Activated T-helper 2 cell treated with anti-CD3 and anti-CD28 coated beads, Interferon-gamma antibody, Interleukin-2, Interleukin-4, amounts not matched to agents 10 μg/mL and 5 μg/mL and 100 μg/mL, durations not matched to agents 14 hours and 24 hours and 36 hours (primary cell): ENCODE measurements around the gene TOX2. TPM values are rescaled to one million over a fixed set of nuclear protein-coding genes. Genes with fewer than 3 reads are reported as not detected.

Experiments used
- DNase-seq: peaks from one replicate; pipeline ENCODE4 v3.0.0; 2021; ENCODE audit warnings: low spot score
- H3K27ac Mint-ChIP-seq: one replicate; pipeline ENCODE4 v1.8.0; 2021; ENCODE audit warnings: mixed read lengths
- H3K27me3 Mint-ChIP-seq: one replicate; pipeline ENCODE4 v1.8.0; 2021; ENCODE audit warnings: low read depth, mixed read lengths
- H3K36me3 Mint-ChIP-seq: one replicate; pipeline ENCODE4 v1.8.0; 2021; ENCODE audit warnings: low read depth, mixed read lengths
- H3K4me1 Mint-ChIP-seq: one replicate; pipeline ENCODE4 v1.8.0; 2021; ENCODE audit warnings: low read depth, mixed read lengths
- H3K4me3 Mint-ChIP-seq: one replicate; pipeline ENCODE4 v1.8.0; 2021; ENCODE audit warnings: low read depth, mild to moderate bottlenecking, moderate library complexity, mixed read lengths
- H3K9me3 Mint-ChIP-seq: one replicate; pipeline ENCODE4 v1.8.0; 2021; ENCODE audit warnings: mixed read lengths
- intact Hi-C: fragments of 100-400 bp; cut with micrococcal nuclease; formaldehyde crosslinking; loops from one replicate; pipeline ENCODE4 v1.15.1; 2023
- total RNA-seq: library from RNA; stranded (reverse); gene quantifications from 2 replicates; pipeline ENCODE4 v1.2.3, GENCODE V29; 2022

The TOX2 gene
- total RNA-seq, 1 donor from 2014 or later: 2.4 TPM

DNA sequence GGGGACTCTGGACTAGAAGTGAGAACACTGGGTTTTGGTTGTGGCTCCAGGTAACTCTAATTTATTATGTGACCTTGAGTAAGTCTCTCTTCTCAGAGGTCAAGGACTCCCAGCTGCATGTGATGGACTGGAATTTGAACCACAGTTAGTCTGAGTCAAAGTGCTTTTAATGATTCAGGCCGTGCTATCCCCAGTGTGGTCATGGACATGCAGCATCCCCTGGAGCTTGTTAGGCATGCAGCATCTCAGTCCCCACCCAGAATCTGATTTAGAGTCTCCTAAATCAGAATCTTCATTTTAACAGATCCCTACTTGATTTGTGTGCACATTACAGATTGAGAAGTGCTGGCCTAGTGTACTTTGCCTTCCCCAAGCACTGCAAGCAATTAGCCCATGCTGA, 74.2 kb downstream of the TOX2 start:
- DNase-seq: no peak
- Mint-ChIP-seq H3K9me3 (peaks cover 8% of the 10 kb centered on the region), H3K4me1 (peaks cover 16% of the 10 kb centered on the region), H3K36me3 (peaks cover 3% of the 10 kb centered on the region), H3K4me3 (no peak overlapping the region), H3K27ac (no peak overlapping the region), H3K27me3 (peaks cover 2% of the 10 kb centered on the region)
- intact Hi-C loops: no loop called here

DNA sequence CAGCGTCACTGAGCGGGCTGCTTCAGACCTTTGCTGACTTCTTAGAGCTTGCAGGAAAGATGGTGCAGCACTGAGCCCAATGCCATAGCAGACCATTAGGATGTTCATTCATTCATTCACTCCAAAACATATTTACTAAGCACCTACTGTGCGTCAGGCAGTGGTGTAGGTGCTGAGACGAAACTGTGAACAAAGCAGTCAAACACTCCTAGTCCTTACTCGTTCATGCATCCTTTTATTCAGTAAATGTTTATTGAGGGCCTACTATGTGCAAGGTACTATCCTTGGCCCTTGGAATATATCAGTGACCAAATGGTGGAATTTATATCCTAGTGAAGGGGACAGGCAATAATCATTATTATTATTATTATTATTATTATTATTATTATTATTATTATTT, 76.6 kb downstream of the TOX2 start:
- H3K27ac Mint-ChIP-seq: no peak overlapping the region
- DNase-seq: no peak
- peaks cover 10% of the 10 kb centered on the region for H3K4me1 Mint-ChIP-seq
- H3K4me3 Mint-ChIP-seq: no peak overlapping the region
- peaks cover 16% of the 10 kb centered on the region for H3K27me3 Mint-ChIP-seq
- intact Hi-C loops: no loop called here
- H3K9me3 Mint-ChIP-seq: peaks cover 8% of the 10 kb centered on the region
- H3K36me3 Mint-ChIP-seq: peaks cover 3% of the 10 kb centered on the region

DNA sequence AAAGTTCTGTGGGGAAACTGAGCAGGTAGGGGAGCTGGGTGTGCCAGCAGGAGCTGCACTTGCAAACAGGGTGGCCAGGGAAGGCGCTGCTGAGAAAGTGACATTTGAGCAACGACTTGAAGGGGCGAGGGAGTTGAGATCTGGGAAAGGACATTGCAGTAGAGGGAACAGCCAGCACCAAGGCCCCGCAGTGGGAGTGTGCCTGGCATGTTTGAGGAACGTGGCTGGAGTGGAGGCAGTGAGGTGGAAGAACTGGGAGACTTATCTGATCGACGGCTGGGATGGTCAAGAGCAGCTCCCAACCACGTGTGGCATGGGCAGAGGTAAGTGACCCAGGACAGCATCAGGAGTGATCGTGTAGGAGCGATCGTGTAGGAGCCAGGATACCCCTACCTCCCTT, 77.3 kb downstream of the TOX2 start:
- Mint-ChIP-seq H3K27me3 (peaks cover 21% of the 10 kb centered on the region), H3K4me3 (no peak overlapping the region), H3K36me3 (peaks cover 3% of the 10 kb centered on the region), H3K9me3 (peaks cover 8% of the 10 kb centered on the region), H3K4me1 (peaks cover 12% of the 10 kb centered on the region), H3K27ac (no peak overlapping the region)
- DNase-seq: no peak
- intact Hi-C loops: no loop called here

DNA sequence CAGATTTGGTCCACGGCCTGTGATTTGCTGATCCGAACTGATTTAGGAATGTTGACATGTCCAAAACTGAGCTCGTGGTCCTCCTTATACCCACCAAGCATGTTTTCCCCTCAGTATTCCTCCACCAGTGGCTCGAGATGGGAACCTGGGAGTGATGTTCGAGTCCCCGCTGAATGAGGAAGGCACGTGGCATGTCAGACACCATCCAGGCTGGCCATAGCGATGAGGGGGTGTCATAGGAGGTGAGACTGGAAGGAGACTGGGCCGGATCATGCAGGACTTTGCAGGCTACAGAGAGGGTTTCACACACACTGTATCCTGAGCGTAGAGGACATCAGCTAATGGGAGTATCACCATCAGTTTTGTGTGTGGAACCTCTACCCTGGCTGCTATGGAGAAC, 78.2 kb downstream of the TOX2 start:
- H3K9me3 Mint-ChIP-seq: peaks cover 13% of the 10 kb centered on the region
- H3K4me1 Mint-ChIP-seq: peaks cover 11% of the 10 kb centered on the region
- peaks cover 3% of the 10 kb centered on the region for H3K36me3 Mint-ChIP-seq
- intact Hi-C loops: no loop called here
- H3K27me3 Mint-ChIP-seq: peaks cover 27% of the 10 kb centered on the region
- DNase-seq: no peak
- H3K27ac Mint-ChIP-seq: no peak overlapping the region
- H3K4me3 Mint-ChIP-seq: no peak overlapping the region

DNA sequence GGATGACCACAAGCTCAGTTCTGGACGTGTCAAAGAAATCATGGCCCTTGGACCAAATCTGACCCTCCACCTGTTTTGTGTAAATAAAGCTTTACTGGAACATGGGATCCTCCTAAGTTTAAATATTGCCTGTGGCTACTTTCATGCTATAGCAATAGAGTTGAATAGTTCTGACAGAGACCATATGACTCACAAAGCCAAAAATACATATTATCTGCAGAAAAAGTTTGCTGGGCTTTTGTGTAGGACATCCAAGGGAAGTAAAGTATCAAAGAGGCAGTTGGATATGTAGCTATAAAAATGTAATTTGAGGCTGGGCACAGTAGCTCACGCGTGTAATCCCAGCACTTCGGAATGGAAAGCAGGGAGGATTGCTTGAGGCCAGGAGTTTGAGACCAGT, 78.9 kb downstream of the TOX2 start:
- H3K27me3 Mint-ChIP-seq: peaks cover 27% of the 10 kb centered on the region

DNA sequence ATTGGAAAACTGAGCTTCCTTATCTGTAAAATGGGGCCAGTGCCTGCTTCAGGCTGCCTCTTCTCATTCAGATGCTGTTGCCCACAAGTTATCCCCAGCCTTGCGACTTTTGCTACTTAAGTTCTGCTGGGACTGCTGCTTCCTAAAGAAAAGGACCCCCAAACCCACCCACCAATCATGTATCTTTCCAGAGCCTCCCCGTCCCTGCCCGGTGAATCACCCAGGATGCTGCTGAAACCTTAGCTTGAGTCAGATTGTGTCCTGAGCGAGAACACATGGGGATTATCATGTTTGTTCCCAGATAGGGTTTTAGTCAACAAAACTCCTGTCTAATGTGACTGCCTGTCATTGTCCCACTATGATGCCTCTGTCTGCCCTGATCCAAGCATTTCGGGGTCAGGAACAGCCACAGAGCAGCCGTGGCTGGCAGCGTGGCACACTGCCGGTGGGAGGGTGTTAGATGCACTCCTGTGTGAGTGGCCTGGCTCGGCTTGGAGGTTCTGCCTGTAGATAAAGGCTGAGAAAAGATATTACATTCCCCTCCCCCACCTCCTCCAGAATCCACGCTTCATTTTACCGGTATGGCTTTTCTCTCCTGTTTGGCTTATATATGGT, 79.9 kb downstream of the TOX2 start:
- DNase-seq: no peak
- Mint-ChIP-seq H3K9me3 (peaks cover 10% of the 10 kb centered on the region), H3K27me3 (peaks cover 27% of the 10 kb centered on the region), H3K4me1 (peaks cover 5% of the 10 kb centered on the region), H3K27ac (no peak overlapping the region), H3K4me3 (no peak overlapping the region), H3K36me3 (no peaks in the 10 kb centered on the region)
- intact Hi-C loops: no loop called here

More for the DNA sequence above, 78.9 kb downstream of the TOX2 start:
- no peak overlapping the region for H3K4me3 Mint-ChIP-seq
- H3K36me3 Mint-ChIP-seq: peaks cover 3% of the 10 kb centered on the region
- DNase-seq: no peak
- peaks cover 6% of the 10 kb centered on the region for H3K4me1 Mint-ChIP-seq
- intact Hi-C loops: no loop called here
- H3K27ac Mint-ChIP-seq: no peak overlapping the region
- H3K9me3 Mint-ChIP-seq: peaks cover 13% of the 10 kb centered on the region

DNA sequence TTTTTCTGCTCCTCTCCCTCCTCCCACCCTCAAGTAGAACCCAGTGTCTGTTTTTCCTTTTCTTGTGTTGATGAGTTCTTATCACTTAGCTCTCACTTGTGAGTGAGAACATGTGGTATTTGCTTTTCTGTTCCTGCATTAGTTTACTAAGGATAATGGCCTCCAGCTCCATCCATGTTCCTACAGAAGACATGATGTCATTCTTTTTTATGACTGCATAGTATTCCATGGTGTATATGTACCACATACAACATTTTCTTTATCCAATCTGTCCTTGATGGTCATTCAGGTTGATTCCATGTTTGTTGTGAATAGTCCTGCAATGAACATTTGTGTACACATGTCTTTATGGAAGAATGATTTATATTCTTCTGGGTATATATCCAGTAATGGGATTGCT, 81.0 kb downstream of the TOX2 start:
- H3K27ac Mint-ChIP-seq: no peak overlapping the region
- no peak for DNase-seq
- H3K27me3 Mint-ChIP-seq: peaks cover 36% of the 10 kb centered on the region
- no peaks in the 10 kb centered on the region for H3K36me3 Mint-ChIP-seq
- peaks cover 5% of the 10 kb centered on the region for H3K4me1 Mint-ChIP-seq
- H3K4me3 Mint-ChIP-seq: no peak overlapping the region
- intact Hi-C loops: no loop called here
- peaks cover 5% of the 10 kb centered on the region for H3K9me3 Mint-ChIP-seq

DNA sequence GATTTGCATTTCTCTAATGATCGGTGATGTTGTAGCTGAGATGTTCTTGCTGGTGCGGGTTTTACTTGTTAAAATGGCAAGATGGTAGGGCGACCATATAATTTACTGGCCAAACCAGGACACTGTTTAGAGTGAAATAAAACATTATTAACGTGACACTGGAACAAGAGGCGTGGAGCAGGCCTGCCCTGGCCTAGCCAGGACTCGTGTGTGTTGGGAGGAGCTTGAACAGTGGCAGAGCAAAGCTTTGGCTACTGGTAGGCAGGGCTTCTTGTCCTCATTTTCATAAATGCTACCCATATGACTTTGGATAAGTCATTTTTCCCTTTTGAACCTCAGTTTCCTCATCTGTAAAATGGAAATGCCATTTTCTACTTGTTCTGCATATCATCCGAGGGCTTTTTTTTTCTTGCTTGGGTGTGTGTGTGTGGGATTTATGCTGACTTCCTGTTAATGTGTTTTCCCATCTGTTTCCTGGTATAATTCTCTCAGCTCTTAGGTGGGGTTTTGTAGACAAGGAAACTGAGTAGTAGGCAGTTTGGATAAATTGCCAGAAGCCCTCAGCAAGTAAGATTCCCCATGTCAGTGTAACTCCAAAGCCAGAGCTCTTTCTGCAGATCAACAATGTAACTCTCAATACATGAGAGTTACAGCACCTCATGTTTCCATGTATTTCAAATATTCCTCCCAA, 81.7 kb downstream of the TOX2 start:
- peaks cover 5% of the 10 kb centered on the region for H3K4me1 Mint-ChIP-seq
- H3K4me3 Mint-ChIP-seq: no peak overlapping the region
- intact Hi-C loops: no loop called here
- H3K36me3 Mint-ChIP-seq: no peaks in the 10 kb centered on the region
- DNase-seq: no peak
- no peak overlapping the region for H3K27ac Mint-ChIP-seq
- H3K9me3 Mint-ChIP-seq: peaks cover 5% of the 10 kb centered on the region
- H3K27me3 Mint-ChIP-seq: peaks cover 37% of the 10 kb centered on the region

DNA sequence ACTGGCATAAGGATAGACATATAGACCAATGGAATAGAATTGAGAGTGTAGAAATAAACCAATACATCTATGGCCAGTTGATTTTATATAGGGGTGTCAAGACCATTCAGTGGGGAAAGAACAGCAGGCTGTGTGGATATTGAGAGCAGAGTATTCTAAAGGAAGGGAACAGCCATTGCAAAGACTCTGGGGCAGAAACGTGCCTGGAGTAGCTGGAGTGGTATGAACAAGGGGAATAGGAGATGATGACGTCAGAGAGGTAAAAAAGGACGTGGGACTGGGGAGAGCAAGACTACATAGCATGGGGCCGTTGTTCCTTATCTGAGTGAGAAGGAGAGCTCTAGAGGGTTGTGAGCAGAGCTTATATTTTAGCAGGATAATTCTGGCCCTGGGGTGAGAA, 85.2 kb downstream of the TOX2 start:
- DNase-seq: no peak
- no peak overlapping the region for H3K4me3 Mint-ChIP-seq
- intact Hi-C loops: no loop called here
- H3K4me1 Mint-ChIP-seq: peaks cover 17% of the 10 kb centered on the region
- H3K36me3 Mint-ChIP-seq: no peaks in the 10 kb centered on the region
- no peak overlapping the region for H3K27ac Mint-ChIP-seq
- peaks cover 59% of the 10 kb centered on the region for H3K27me3 Mint-ChIP-seq
- peaks cover 5% of the 10 kb centered on the region for H3K9me3 Mint-ChIP-seq

DNA sequence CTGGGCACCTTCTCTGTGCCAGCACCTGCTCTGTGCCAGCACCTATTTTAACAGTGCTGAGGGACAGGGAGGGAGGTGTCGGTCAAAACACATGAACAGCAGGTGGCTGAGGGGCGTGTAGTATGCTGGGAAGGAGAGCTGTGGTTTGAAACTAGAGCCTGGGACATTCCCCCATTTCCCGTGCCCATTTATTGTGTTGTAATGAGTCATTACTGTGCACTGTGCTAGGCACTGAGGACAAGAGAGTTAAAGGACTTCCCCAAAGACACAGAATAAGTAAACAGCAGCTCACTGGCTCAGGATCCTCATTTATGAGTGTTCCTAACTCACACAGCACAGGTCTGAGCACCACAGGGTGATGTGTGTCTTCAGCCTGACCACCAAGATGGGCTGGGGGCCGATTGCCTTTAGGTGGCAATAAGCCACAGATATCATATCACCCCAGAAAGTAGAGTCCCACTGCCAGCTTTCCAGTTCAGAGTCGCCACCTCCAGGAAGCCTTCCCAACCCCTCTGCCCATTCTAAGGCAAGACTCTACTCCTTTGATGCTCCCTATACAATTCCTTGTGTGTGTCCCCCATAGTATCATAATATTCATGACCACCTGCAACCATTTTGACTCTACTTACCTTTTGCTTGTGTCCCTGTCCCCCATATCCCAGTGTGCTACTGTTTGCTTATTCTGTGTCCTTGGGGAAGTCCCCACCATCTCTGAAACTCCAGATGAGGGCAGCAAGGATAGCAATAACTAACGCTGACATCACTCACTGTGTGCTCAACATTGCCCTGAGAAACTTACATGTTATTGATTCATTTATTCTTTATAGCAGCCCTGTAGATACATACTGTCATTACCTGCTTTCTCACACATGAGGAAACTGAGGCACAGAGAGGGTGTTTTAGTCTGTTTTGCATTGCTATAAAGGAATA, 87.3 kb downstream of the TOX2 start:
- peaks cover 22% of the 10 kb centered on the region for H3K4me1 Mint-ChIP-seq
- no peak overlapping the region for H3K4me3 Mint-ChIP-seq
- H3K27me3 Mint-ChIP-seq: peaks cover 52% of the 10 kb centered on the region
- intact Hi-C loops: no loop called here
- DNase-seq: no peak
- H3K27ac Mint-ChIP-seq: no peak overlapping the region
- peaks cover 5% of the 10 kb centered on the region for H3K9me3 Mint-ChIP-seq
- no peaks in the 10 kb centered on the region for H3K36me3 Mint-ChIP-seq

DNA sequence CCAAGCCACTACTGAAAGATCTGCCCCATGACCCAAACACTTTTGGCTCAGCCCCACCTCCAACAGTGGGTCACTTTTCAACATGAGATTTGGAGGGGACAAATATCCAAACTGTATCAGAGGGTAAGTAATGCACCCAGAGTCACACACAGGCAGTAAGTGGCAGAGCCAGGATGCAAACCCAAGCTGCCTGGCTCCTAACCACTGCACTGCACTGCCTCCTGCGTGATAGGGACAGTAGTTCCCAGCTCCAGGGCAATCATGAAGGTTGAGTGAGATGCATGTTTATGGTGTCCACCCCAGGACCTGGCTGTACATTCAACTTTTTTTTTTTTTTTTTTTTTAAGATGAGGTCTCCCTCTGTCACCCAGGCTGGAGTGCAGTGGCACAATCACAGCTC, 88.2 kb downstream of the TOX2 start:
- DNase-seq: no peak
- Mint-ChIP-seq H3K9me3 (peaks cover under 1% of the 10 kb centered on the region), H3K36me3 (no peaks in the 10 kb centered on the region), H3K27me3 (peaks cover 51% of the 10 kb centered on the region), H3K4me3 (no peak overlapping the region), H3K27ac (no peak overlapping the region), H3K4me1 (peaks cover 20% of the 10 kb centered on the region)
- intact Hi-C loops: no loop called here

DNA sequence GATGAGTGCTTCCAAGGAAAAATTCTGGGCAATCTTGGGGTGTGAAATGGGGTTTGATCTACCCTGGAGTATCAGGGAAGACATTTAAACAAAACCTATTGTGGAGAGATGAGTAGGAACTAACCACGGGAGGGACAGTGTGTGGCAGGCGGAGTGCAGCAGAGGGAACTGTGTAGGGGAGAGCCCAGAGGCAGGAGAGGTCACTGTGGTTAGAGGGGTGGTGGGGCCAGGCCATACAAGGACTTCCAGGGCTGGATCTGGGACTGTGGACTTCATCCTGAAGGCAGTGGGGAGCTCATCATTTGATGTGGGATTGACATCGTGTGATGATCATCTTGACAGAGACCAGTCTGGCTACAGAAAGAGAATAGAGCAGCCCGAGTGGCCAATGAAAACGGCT, 89.0 kb downstream of the TOX2 start:
- H3K36me3 Mint-ChIP-seq: no peaks in the 10 kb centered on the region
- peaks cover 52% of the 10 kb centered on the region for H3K27me3 Mint-ChIP-seq
- intact Hi-C loops: no loop called here
- no peak overlapping the region for H3K4me3 Mint-ChIP-seq
- no peaks in the 10 kb centered on the region for H3K9me3 Mint-ChIP-seq
- no peak for DNase-seq
- H3K27ac Mint-ChIP-seq: no peak overlapping the region
- peaks cover 19% of the 10 kb centered on the region for H3K4me1 Mint-ChIP-seq
